Left ventricle myocardium superior (tissue), 1 donor: Measurements from ENCODE around the gene DNAH14. TPM values are rescaled to one million over a fixed set of nuclear protein-coding genes. Genes with fewer than 3 reads are reported as not detected.
"Not testable (repeated sequence)": the region's sequence is repeated elsewhere in the genome, so short reads cannot be mapped to it uniquely, and the experiment has no call there.

Experiments
- ATAC-seq: fragments of 200-7000 bp; cut with Tn5 transposase; one replicate; pipeline ENCODE4 v1.9.1; 2020; ENCODE audit warnings: mild to moderate bottlenecking, moderate library complexity
- DNase-seq: peaks from one replicate; pipeline ENCODE4 v3.0.0-alpha.2; 2020
- intact Hi-C: fragments of 100-400 bp; cut with micrococcal nuclease; formaldehyde crosslinking; loops from one replicate; pipeline ENCODE4 v1.11.0; 2022
- total RNA-seq: library from RNA; stranded (reverse); fragmentation: NEBNext Ultra II Directional; extraction: Animal tissue kit (Norgen Biotek cat#: 25700); gene quantifications from one replicate; pipeline ENCODE4 v1.2.1, GENCODE V29; 2021
- donor health status: DM: no; HTN: yes; CAD: no; lungs with severe emphysema.

DNAH14 gene
- total RNA-seq, 1 donor from 2014 or later, result 5.5 TPM

GRCh38 chr1:225304996-225305395 lies 375.5 kb downstream of the DNAH14 start:
- ATAC-seq (no peak), DNase-seq (no peak)
- intact Hi-C loops, result no loop called here

GRCh38 chr1:225310544-225310943 lies 381.1 kb downstream of the DNAH14 start:
- DNase-seq, ATAC-seq, intact Hi-C loops: not testable (repeated sequence)

GRCh38 chr1:225318706-225319575 lies 389.5 kb downstream of the DNAH14 start:
- ATAC-seq, result peak; percentile 64
- intact Hi-C loops, result no loop called here
- no peak for DNase-seq

GRCh38 chr1:225319871-225320270 lies 390.4 kb downstream of the DNAH14 start:
- intact Hi-C loops, result no loop called here
- ATAC-seq (no peak), DNase-seq (no peak)

GRCh38 chr1:225321784-225322183 lies 392.3 kb downstream of the DNAH14 start:
- DNase-seq, result no peak
- intact Hi-C loops, result no loop called here
- ATAC-seq, result no peak

GRCh38 chr1:225329041-225329440 lies 399.6 kb downstream of the DNAH14 start:
- intact Hi-C loops, result no loop called here
- ATAC-seq, result no peak
- no peak for DNase-seq

- DNase-seq, ATAC-seq, intact Hi-C loops: not testable (repeated sequence)
Measured at GRCh38 chr1:225329996-225330395, 400.5 kb downstream of the DNAH14 start.

- no peak for ATAC-seq
Measured at GRCh38 chr1:225332686-225333085, 403.2 kb downstream of the DNAH14 start.

GRCh38 chr1:225335098-225335778 lies 405.8 kb downstream of the DNAH14 start:
- intact Hi-C loops, ATAC-seq: not testable (repeated sequence)

More at GRCh38 chr1:225332686-225333085, 403.2 kb downstream of the DNAH14 start:
- intact Hi-C loops, result no loop called here
- no peak for DNase-seq

GRCh38 chr1:225338545-225338944 lies 409.1 kb downstream of the DNAH14 start:
- ATAC-seq, result no peak
- DNase-seq, result no peak
- intact Hi-C loops, result no loop called here

More at GRCh38 chr1:225335098-225335778, 405.8 kb downstream of the DNAH14 start:
- not testable (repeated sequence) for DNase-seq

- DNase-seq (no peak), ATAC-seq (no peak)
- intact Hi-C loops, result no loop called here
Measured at GRCh38 chr1:225341642-225342041, 412.2 kb downstream of the DNAH14 start.

GRCh38 chr1:225342695-225343094 lies 413.2 kb downstream of the DNAH14 start:
- ATAC-seq, result no peak
- no peak for DNase-seq
- intact Hi-C loops, result no loop called here

- no peak for ATAC-seq
- intact Hi-C loops, result no loop called here
- DNase-seq, result no peak
Measured at GRCh38 chr1:225343618-225344017, 414.1 kb downstream of the DNAH14 start.

GRCh38 chr1:225347123-225347683 lies 417.7 kb downstream of the DNAH14 start:
- no peak for ATAC-seq
- no peak for DNase-seq
- intact Hi-C loops, result no loop called here

GRCh38 chr1:225348400-225348799 lies 418.9 kb downstream of the DNAH14 start:
- DNase-seq, result no peak
- ATAC-seq, result no peak
- intact Hi-C loops, result no loop called here

- no peak for ATAC-seq
- no peak for DNase-seq
- intact Hi-C loops, result no loop called here
Measured at GRCh38 chr1:225349826-225350225, 420.4 kb downstream of the DNAH14 start.

GRCh38 chr1:225350872-225351271 lies 421.4 kb downstream of the DNAH14 start:
- intact Hi-C loops, result no loop called here
- no peak for ATAC-seq
- no peak for DNase-seq

GRCh38 chr1:225354906-225355305 lies 425.4 kb downstream of the DNAH14 start:
- ATAC-seq (no peak), DNase-seq (no peak)
- intact Hi-C loops, result no loop called here

GRCh38 chr1:225355863-225356262 lies 426.4 kb downstream of the DNAH14 start:
- intact Hi-C loops, result no loop called here
- ATAC-seq (no peak), DNase-seq (no peak)

GRCh38 chr1:225360119-225360518 lies 430.6 kb downstream of the DNAH14 start:
- intact Hi-C loops, result no loop called here
- no peak for ATAC-seq

More at GRCh38 chr1:225360119-225360518, 430.6 kb downstream of the DNAH14 start:
- DNase-seq, result no peak
